SK-N-MC (cell line): ENCODE measurements around the gene TMEM175.

Source experiments
- EZH2 ChIP-seq: fragments of 200-600 bp; sonication (generic); IDR thresholded peaks from one replicate; pipeline ENCODE4 v1.6.1; 2017; ENCODE audit warnings: antibody characterized with exemption
- FOXP2 ChIP-seq: optimal IDR thresholded peaks from 2 replicates; pipeline ENCODE3; 2011; ENCODE audit warnings: mild to moderate bottlenecking, moderate library complexity; ENCODE audit not compliant: insufficient read depth; ENCODE audit errors: extremely low read length, control extremely low read depth
- POLR2AphosphoS5 ChIP-seq: IDR thresholded peaks from 2 replicates; pipeline ENCODE4 v1.6.1; 2012; ENCODE audit warnings: mild to moderate bottlenecking, low read depth, low read length, borderline replicate concordance

GRCh38 chr4:960636-961350 is 28.5 kb downstream of the TMEM175 start:
- TF ChIP-seq POLR2AphosphoS5 (no peak), EZH2 (no peak), FOXP2 (no peak)
